Trophoblast cell (in vitro differentiated cells and primary cell): ENCODE data around the gene DNAJB6.

Experiments used
- DNase-seq, 2 donors: peaks; one replicate each; pipeline ENCODE4 v3.0.0-alpha.2; 2016
- H2AFZ ChIP-seq: 2 replicates; pipeline ENCODE4 v1.6.1; 2013; ENCODE audit warnings: low read length, moderate library complexity, mild to moderate bottlenecking; ENCODE audit not compliant: insufficient read depth, poor library complexity
- H2AK5ac ChIP-seq: 2 replicates; pipeline ENCODE4 v1.6.1; 2013; ENCODE audit warnings: mild to moderate bottlenecking, low read length
- H2BK120ac ChIP-seq: 2 replicates; pipeline ENCODE4 v1.6.1; 2013; ENCODE audit warnings: low read length, mild to moderate bottlenecking, moderate library complexity; ENCODE audit not compliant: insufficient read depth, poor library complexity
- H2BK12ac ChIP-seq: 2 replicates; pipeline ENCODE4 v1.6.1; 2013; ENCODE audit warnings: mild to moderate bottlenecking, low read length, moderate library complexity
- H2BK5ac ChIP-seq: 2 replicates; pipeline ENCODE4 v1.6.1; 2013; ENCODE audit warnings: low read length, low read depth, moderate library complexity, mild to moderate bottlenecking; ENCODE audit not compliant: poor library complexity
- H3K14ac ChIP-seq: 2 replicates; pipeline ENCODE4 v1.6.1; 2013; ENCODE audit warnings: mild to moderate bottlenecking, low read length
- H3K18ac ChIP-seq: 2 replicates; pipeline ENCODE4 v1.6.1; 2013; ENCODE audit warnings: mild to moderate bottlenecking, low read length
- H3K23ac ChIP-seq: 2 replicates; pipeline ENCODE4 v1.6.1; 2013; ENCODE audit warnings: low read length
- H3K27ac ChIP-seq: 2 replicates; pipeline ENCODE4 v1.5.1; 2013; ENCODE audit warnings: low read depth, mild to moderate bottlenecking, inconsistent platforms, low read length, moderate library complexity
- H3K27me3 ChIP-seq: 2 replicates; pipeline ENCODE4 v1.6.1; 2013; ENCODE audit warnings: inconsistent platforms, mild to moderate bottlenecking, low read length, moderate library complexity; ENCODE audit not compliant: insufficient read depth
- H3K36me3 ChIP-seq, 2 experiments: 1 replicate in 1 of 2; 2 replicates in 1 of 2; pipeline ENCODE4 v1.6.1; 2013; ENCODE audit warnings: low read length in 2 of 2, mild to moderate bottlenecking in 2 of 2, moderate library complexity in 1 of 2; ENCODE audit not compliant: insufficient read depth in 2 of 2, control insufficient read depth in 1 of 2
- H3K4ac ChIP-seq: 2 replicates; pipeline ENCODE4 v1.6.1; 2013; ENCODE audit warnings: low read depth, mild to moderate bottlenecking, low read length, moderate library complexity
- H3K4me1 ChIP-seq, 2 experiments: 1 replicate in 1 of 2; 2 replicates in 1 of 2; pipeline ENCODE4 v1.6.1; 2013; ENCODE audit warnings: low read length in 2 of 2, mild to moderate bottlenecking in 2 of 2, moderate library complexity in 1 of 2; ENCODE audit not compliant: insufficient read depth in 2 of 2, control insufficient read depth in 1 of 2
- H3K4me2 ChIP-seq: 2 replicates; pipeline ENCODE4 v1.6.1; 2013; ENCODE audit warnings: inconsistent platforms, mild to moderate bottlenecking, low read length, moderate library complexity
- H3K4me3 ChIP-seq: 2 replicates; pipeline ENCODE4 v1.5.1; 2013; ENCODE audit warnings: mild to moderate bottlenecking, low read depth, low read length, inconsistent platforms
- H3K79me1 ChIP-seq: one replicate; pipeline ENCODE4 v1.6.1; 2013; ENCODE audit warnings: low read length
- H3K79me2 ChIP-seq: 2 replicates; pipeline ENCODE4 v1.6.1; 2013; ENCODE audit warnings: low read length, mild to moderate bottlenecking; ENCODE audit not compliant: control insufficient read depth, insufficient read depth, poor library complexity
- H3K9ac ChIP-seq: 2 replicates; pipeline ENCODE4 v1.6.1; 2013; ENCODE audit warnings: mild to moderate bottlenecking, low read length
- H3K9me3 ChIP-seq: 2 replicates; pipeline ENCODE4 v1.6.1; 2013; ENCODE audit warnings: low read depth, mild to moderate bottlenecking, control low read depth, inconsistent platforms, low read length; ENCODE audit not compliant: insufficient read depth
- H4K12ac ChIP-seq: 2 replicates; pipeline ENCODE4 v1.6.1; 2013; ENCODE audit warnings: low read depth, mild to moderate bottlenecking, low read length, moderate library complexity
- H4K8ac ChIP-seq: 2 replicates; pipeline ENCODE4 v1.6.1; 2013; ENCODE audit warnings: low read depth, mild to moderate bottlenecking, low read length, moderate library complexity
- H4K91ac ChIP-seq: one replicate; pipeline ENCODE4 v1.6.1; 2013; ENCODE audit warnings: low read depth, mild to moderate bottlenecking, low read length, moderate library complexity
- WGBS: extraction: QIAGEN DNeasy Blood & Tissue Kit; methylation state at CpG from one replicate; pipeline ENCODE4 v1.1.7; 2013; ENCODE audit warnings: missing lambda C conversion rate; ENCODE audit not compliant: insufficient read length, insufficient coverage; ENCODE audit errors: extremely low coverage; 5-methylcytosine and 5-hydroxymethylcytosine counted together

The DNAJB6 gene

GRCh38 chr7:157407512-157408257 lies 70.9 kb downstream of the DNAJB6 start:
- Histone ChIP-seq H3K4me1 (peaks cover 6 to 8% of the 10 kb centered on the region in 2 experiments), H2AK5ac (no peak overlapping the region), H4K91ac (no peak overlapping the region), H4K8ac (no peak overlapping the region), H3K9ac (no peak overlapping the region), H3K14ac (no peak overlapping the region), H3K79me1 (no peaks in the 10 kb centered on the region), H3K4ac (no peak overlapping the region), H2BK5ac (no peak overlapping the region), H3K4me3 (no peak overlapping the region), H3K23ac (no peak overlapping the region), H4K12ac (no peak overlapping the region), H2BK12ac (no peak overlapping the region), H3K18ac (no peak overlapping the region), H3K9me3 (no peaks in the 10 kb centered on the region), H3K4me2 (no peak overlapping the region), H3K27me3 (no peaks in the 10 kb centered on the region), H3K79me2 (no peaks in the 10 kb centered on the region), H3K27ac (no peak overlapping the region), H3K36me3 (peaks cover 49% of the 10 kb centered on the region in 2 experiments), H2BK120ac (no peak overlapping the region), H2AFZ (no peak overlapping the region)
- DNase-seq: no peak
- no CpG with 5 or more reads among the region's 30 CpGs for WGBS

DNA sequence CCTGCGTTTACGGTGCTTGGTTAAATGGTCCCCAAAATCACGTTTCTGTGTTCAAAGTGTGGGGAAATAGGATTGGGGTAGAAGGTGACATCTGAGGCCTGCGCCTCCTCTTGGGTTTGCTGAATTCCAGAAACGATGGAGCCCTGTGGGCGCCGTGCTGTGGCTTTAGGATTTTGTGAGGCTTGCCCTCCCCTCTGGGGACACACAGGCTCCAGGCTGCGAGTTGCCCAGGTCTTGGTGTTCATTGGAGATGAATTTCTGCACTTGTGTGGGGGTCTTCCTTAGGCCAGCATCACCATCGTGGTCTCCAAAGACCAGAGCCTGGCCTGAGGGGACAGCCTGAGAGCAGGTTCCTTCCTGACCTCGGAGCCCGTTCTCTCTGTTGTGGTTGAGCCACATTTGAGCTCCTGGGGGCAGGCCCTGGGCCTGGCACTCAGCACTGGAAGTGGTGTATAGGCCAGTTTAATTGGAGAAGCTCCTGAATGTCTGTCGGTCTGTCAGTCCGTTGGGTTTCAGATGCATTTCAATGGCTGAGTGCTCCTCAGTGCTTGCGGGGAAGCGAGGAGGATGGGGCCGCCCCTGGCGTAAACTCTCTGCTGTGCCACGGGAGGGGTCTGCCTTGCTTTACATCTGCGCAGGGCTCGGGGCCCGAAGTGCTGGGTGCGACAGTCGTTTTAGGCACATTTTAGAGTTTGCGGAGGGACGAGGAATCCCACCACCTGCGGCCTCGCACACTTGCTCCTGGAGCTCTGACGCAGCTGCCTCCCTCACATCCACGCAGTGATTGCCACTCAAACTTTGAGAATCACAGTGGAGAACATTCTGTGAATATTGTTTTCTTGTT lies 71.7 kb downstream of the DNAJB6 start:
- H3K27ac ChIP-seq: no peak overlapping the region
- no CpG with 5 or more reads among the region's 29 CpGs for WGBS
- no peak for DNase-seq

DNA sequence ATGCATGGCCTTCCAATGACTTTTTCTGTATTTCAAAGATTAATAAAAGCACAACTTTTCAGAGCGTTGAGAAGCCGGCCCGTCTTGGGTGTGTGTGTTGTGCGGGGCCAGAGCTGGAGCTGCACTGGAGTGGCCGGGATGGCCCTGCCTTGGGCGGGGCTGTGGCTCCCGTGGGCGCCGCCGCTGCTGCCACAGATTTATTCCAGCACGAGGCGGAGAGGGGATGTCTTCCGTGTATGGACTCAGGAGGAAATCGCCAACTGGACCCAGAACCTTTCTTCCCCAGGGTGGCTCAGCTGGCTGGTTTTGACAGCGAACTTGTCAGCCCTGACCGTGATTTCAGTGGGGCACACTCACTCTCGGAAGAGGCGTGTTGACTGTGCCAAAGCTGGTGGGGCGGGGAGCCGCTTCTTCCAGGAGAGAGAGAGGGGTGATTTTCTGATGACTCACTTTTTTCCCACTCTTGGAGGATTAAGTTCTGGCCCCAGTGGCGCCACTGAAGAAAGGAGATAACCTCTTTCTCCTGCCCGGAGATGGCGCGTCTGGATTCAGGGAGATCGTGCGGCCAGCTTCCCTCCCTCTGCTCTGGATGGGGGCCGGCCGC lies 72.4 kb downstream of the DNAJB6 start:
- Histone ChIP-seq H3K79me1 (no peaks in the 10 kb centered on the region), H3K27ac (no peak overlapping the region), H3K4me3 (no peak overlapping the region), H3K4ac (no peak overlapping the region), H2BK120ac (no peak overlapping the region), H3K4me2 (no peak overlapping the region), H3K18ac (peak overlapping the region; percentile 31), H3K4me1 (peaks cover 6 to 8% of the 10 kb centered on the region in 2 experiments), H2AK5ac (no peak overlapping the region), H3K9ac (no peak overlapping the region), H3K36me3 (peaks cover 50 to 56% of the 10 kb centered on the region in 2 experiments), H4K8ac (no peak overlapping the region), H2AFZ (no peak overlapping the region), H3K14ac (no peak overlapping the region), H2BK12ac (no peak overlapping the region), H4K91ac (no peak overlapping the region), H2BK5ac (no peak overlapping the region), H3K23ac (no peak overlapping the region), H3K79me2 (peaks cover 1% of the 10 kb centered on the region), H3K9me3 (no peaks in the 10 kb centered on the region), H4K12ac (no peak overlapping the region), H3K27me3 (no peaks in the 10 kb centered on the region)
- no CpG with 5 or more reads among the region's 28 CpGs for WGBS
- no peak for DNase-seq

More for the DNA sequence above, 71.7 kb downstream of the DNAJB6 start:
- Histone ChIP-seq H3K4me2 (no peak overlapping the region), H3K9ac (no peak overlapping the region), H4K91ac (no peak overlapping the region), H3K18ac (no peak overlapping the region), H3K9me3 (no peaks in the 10 kb centered on the region), H2BK120ac (no peak overlapping the region), H4K8ac (no peak overlapping the region), H3K4me1 (peaks cover 6 to 8% of the 10 kb centered on the region in 2 experiments), H2BK12ac (no peak overlapping the region), H3K79me2 (peaks cover 1% of the 10 kb centered on the region), H3K4ac (no peak overlapping the region), H3K79me1 (no peaks in the 10 kb centered on the region), H3K27me3 (no peaks in the 10 kb centered on the region), H3K14ac (no peak overlapping the region), H2AK5ac (no peak overlapping the region), H2AFZ (no peak overlapping the region), H3K36me3 (peaks cover 50 to 52% of the 10 kb centered on the region in 2 experiments), H3K23ac (no peak overlapping the region), H3K4me3 (no peak overlapping the region), H2BK5ac (no peak overlapping the region), H4K12ac (no peak overlapping the region)
